Panc1 (cell line): ENCODE data around the gene CCSER2. TPM values are rescaled to one million over a fixed set of nuclear protein-coding genes. Genes with fewer than 3 reads are reported as not detected.

ENCODE experiments used
- ATAC-seq: fragments of 200-7000 bp; cut with Tn5 transposase; 2 replicates; pipeline ENCODE4 v1.9.1; 2020; ENCODE audit warnings: mild to moderate bottlenecking, moderate library complexity
- BruUV-seq: library from RNA; stranded (reverse); fragments of 400-500 nt; replicated peaks from 2 replicates; lab custom pipeline; 2021; lab: Mats Ljungman, UMichigan
- CTCF ChIA-PET: fragments of 300-600 bp; sonication (Branson Sonifier 250); formaldehyde crosslinking; loops from one replicate; lab custom pipeline; 2022; ENCODE audit warnings: antibody characterized with exemption; lab: Charles Lee
- POLR2A ChIA-PET: fragments of 300-600 bp; sonication (Branson Sonifier 250); formaldehyde crosslinking; loops from one replicate; lab custom pipeline; 2022; ENCODE audit warnings: antibody characterized with exemption; lab: Charles Lee
- DNase-seq: peaks from one replicate; pipeline ENCODE4 v3.0.0-alpha.2; 2010; ENCODE audit warnings: low read depth, low spot score
- H3K27ac ChIP-seq: 2 replicates; pipeline ENCODE4 v1.5.1; 2011; ENCODE audit warnings: mild to moderate bottlenecking, low read length, inconsistent platforms
- H3K27me3 ChIP-seq: fragments of 200-500 bp; sonication (Bioruptor generic); 2 replicates; pipeline ENCODE4 v1.6.0; 2014; ENCODE audit warnings: low read length, inconsistent platforms; ENCODE audit not compliant: control insufficient read depth, insufficient read depth
- H3K36me3 ChIP-seq: fragments of 200-500 bp; sonication (Bioruptor generic); 2 replicates; pipeline ENCODE4 v1.5.1; 2014; ENCODE audit warnings: inconsistent platforms, mild to moderate bottlenecking, low read length, moderate library complexity; ENCODE audit not compliant: control insufficient read depth, insufficient read depth
- H3K4me1 ChIP-seq: 2 replicates; pipeline ENCODE4 v1.5.1; 2011; ENCODE audit warnings: inconsistent platforms, mild to moderate bottlenecking, low read length, moderate library complexity; ENCODE audit not compliant: control insufficient read depth, insufficient read depth
- H3K4me3 ChIP-seq, 2 experiments: 2 replicates each; pipeline ENCODE4 v1.5.1; 2011 to 2012; ENCODE audit warnings: low read depth in 2 of 2, low read length in 2 of 2, mild to moderate bottlenecking in 2 of 2, inconsistent platforms in 1 of 2, moderate library complexity in 1 of 2
- H3K9me3 ChIP-seq: fragments of 200-500 bp; sonication (Bioruptor generic); 2 replicates; pipeline ENCODE4 v1.5.1; 2014; ENCODE audit warnings: low read depth, mild to moderate bottlenecking, inconsistent platforms, low read length, moderate library complexity; ENCODE audit not compliant: control insufficient read depth, insufficient read depth
- POLR2AphosphoS5 ChIP-seq: IDR thresholded peaks from 2 replicates; pipeline ENCODE4 v1.6.1; 2012; ENCODE audit warnings: mild to moderate bottlenecking, low read depth, low read length, moderate library complexity
- SIN3A ChIP-seq: IDR thresholded peaks from 2 replicates; pipeline ENCODE4 v1.6.1; 2012; ENCODE audit warnings: low read depth, mild to moderate bottlenecking, low read length, moderate library complexity, borderline replicate concordance; ENCODE audit not compliant: insufficient read depth
- TCF7L2 ChIP-seq: IDR thresholded peaks from 2 replicates; pipeline ENCODE4 v1.6.1; 2011; ENCODE audit warnings: mild to moderate bottlenecking, low read depth, low read length, inconsistent platforms
- in situ Hi-C: cut with HindIII; loops from 2 replicates; pipeline ENCODE4 v1.10.0; 2016; ENCODE audit warnings: low sequenced_read_pairs, low pct_unique_long_range_greater_than_20kb
- intact Hi-C: fragments of 100-400 bp; cut with micrococcal nuclease; formaldehyde crosslinking; loops from one replicate; pipeline ENCODE4 v1.10.0; 2022; ENCODE audit not compliant: unreplicated experiment
- total RNA-seq: library from RNA; stranded (reverse); gene quantifications from one replicate; pipeline ENCODE4 v1.2.1, GENCODE V29; 2021; ENCODE audit not compliant: unreplicated experiment
- TF ChIP-seq, protein P1 (sequence below): fragments of 450-650 bp; IDR thresholded peaks from 2 replicates; pipeline ENCODE4 v1.5.1; 2017; ENCODE audit warnings: mild to moderate bottlenecking
- TF ChIP-seq, protein P2 (sequence below), 2 experiments: IDR thresholded peaks; 2 replicates each; pipeline ENCODE4 v1.6.1; 2011 to 2012; ENCODE audit warnings: low read depth in 2 of 2, control low read depth in 1 of 2, low read length in 1 of 2, mild to moderate bottlenecking in 1 of 2, moderate library complexity in 1 of 2; ENCODE audit not compliant: insufficient read depth in 1 of 2

Gene CCSER2
- total RNA-seq, 1 experiment from 2014 or later: 63.7 TPM

DNA sequence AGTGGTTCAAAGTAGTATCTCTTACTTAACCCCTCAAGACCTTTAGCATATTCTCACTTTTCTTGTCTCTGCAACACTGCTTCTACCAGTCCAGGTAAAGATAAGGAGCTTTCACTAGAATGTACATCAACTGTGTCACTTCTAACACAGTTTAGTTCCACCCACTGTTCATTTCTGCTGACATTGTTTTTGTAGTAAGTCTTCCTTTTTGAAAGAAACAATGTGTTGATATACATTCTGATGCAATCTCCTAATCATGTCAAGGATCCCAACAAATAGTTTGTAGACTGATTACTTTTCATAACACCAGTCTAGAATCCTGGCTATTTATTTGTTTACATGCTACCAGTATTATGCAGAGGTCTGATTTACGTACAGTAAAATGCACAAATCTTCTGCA lies 47.5 kb downstream of the CCSER2 start:
- Histone ChIP-seq H3K27ac (no peak overlapping the region), H3K36me3 (0 out of 2 replicates have a peak, but pooled peaks cover 3% of the 10 kb centered on the region), H3K4me1 (no peaks in the 10 kb centered on the region), H3K27me3 (no peaks in the 10 kb centered on the region), H3K9me3 (no peaks in the 10 kb centered on the region), H3K4me3 (no peak overlapping the region)
- intact Hi-C loops: loop anchor here (1.0 kb wide), 1 partner anchor 161 kb away; no protein-coding TSS in a partner anchor
- BruUV-seq: no TSS peak
- in situ Hi-C loops: no loop called here
- ATAC-seq (no peak), DNase-seq (no peak)
- CTCF ChIA-PET: no interaction called here
- TF ChIP-seq, protein P1, sequence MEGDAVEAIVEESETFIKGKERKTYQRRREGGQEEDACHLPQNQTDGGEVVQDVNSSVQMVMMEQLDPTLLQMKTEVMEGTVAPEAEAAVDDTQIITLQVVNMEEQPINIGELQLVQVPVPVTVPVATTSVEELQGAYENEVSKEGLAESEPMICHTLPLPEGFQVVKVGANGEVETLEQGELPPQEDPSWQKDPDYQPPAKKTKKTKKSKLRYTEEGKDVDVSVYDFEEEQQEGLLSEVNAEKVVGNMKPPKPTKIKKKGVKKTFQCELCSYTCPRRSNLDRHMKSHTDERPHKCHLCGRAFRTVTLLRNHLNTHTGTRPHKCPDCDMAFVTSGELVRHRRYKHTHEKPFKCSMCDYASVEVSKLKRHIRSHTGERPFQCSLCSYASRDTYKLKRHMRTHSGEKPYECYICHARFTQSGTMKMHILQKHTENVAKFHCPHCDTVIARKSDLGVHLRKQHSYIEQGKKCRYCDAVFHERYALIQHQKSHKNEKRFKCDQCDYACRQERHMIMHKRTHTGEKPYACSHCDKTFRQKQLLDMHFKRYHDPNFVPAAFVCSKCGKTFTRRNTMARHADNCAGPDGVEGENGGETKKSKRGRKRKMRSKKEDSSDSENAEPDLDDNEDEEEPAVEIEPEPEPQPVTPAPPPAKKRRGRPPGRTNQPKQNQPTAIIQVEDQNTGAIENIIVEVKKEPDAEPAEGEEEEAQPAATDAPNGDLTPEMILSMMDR: no peak
- no peak for TF ChIP-seq POLR2AphosphoS5
- TF ChIP-seq, protein P2, sequence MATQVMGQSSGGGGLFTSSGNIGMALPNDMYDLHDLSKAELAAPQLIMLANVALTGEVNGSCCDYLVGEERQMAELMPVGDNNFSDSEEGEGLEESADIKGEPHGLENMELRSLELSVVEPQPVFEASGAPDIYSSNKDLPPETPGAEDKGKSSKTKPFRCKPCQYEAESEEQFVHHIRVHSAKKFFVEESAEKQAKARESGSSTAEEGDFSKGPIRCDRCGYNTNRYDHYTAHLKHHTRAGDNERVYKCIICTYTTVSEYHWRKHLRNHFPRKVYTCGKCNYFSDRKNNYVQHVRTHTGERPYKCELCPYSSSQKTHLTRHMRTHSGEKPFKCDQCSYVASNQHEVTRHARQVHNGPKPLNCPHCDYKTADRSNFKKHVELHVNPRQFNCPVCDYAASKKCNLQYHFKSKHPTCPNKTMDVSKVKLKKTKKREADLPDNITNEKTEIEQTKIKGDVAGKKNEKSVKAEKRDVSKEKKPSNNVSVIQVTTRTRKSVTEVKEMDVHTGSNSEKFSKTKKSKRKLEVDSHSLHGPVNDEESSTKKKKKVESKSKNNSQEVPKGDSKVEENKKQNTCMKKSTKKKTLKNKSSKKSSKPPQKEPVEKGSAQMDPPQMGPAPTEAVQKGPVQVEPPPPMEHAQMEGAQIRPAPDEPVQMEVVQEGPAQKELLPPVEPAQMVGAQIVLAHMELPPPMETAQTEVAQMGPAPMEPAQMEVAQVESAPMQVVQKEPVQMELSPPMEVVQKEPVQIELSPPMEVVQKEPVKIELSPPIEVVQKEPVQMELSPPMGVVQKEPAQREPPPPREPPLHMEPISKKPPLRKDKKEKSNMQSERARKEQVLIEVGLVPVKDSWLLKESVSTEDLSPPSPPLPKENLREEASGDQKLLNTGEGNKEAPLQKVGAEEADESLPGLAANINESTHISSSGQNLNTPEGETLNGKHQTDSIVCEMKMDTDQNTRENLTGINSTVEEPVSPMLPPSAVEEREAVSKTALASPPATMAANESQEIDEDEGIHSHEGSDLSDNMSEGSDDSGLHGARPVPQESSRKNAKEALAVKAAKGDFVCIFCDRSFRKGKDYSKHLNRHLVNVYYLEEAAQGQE (IDR thresholded peaks at IDR 0.05; ENCODE audit: insufficient read depth in 1 of 2, low read depth in 2 of 2, low read length in 1 of 2): no peak
- no peak for TF ChIP-seq TCF7L2
- no peak for TF ChIP-seq SIN3A
- POLR2A ChIA-PET: no interaction called here

DNA sequence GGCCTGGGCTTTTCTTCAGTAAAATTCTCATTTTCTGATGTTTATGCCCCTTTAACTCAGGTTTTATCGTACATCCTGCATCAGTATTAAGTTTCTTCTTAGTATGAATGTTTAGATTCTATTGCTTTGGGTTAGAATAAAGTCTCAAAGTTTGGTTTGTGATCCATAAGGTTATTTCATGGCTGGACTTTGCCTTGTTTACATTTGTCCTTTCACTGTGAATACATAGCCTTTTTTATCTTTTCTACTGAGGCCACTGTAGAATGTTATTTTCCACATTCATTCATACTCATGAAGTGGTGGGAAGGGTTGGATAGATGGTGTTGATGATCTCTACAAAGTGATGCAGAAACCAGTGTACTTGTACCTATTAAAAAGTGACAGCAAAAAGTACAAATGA lies 59.8 kb downstream of the CCSER2 start:
- POLR2A ChIA-PET: no interaction called here
- no TSS peak for BruUV-seq

More for the DNA sequence above, 59.8 kb downstream of the CCSER2 start:
- no peaks in the 10 kb centered on the region for H3K27me3 ChIP-seq
- H3K27ac ChIP-seq: no peak overlapping the region
- CTCF ChIA-PET: no interaction called here
- ATAC-seq (no peak), DNase-seq (no peak)
- intact Hi-C loops: no loop called here
- in situ Hi-C loops: no loop called here
- no peaks in the 10 kb centered on the region for H3K9me3 ChIP-seq
- no peaks in the 10 kb centered on the region for H3K36me3 ChIP-seq
- TF ChIP-seq SIN3A (no peak), TCF7L2 (no peak), POLR2AphosphoS5 (no peak)
- TF ChIP-seq, protein P1: no peak
- TF ChIP-seq, protein P2 (IDR thresholded peaks at IDR 0.05; ENCODE audit: insufficient read depth in 1 of 2, low read depth in 2 of 2, low read length in 1 of 2): no peak
- H3K4me1 ChIP-seq: no peaks in the 10 kb centered on the region
- H3K4me3 ChIP-seq: no peak overlapping the region
